ENCODE results near the gene TCOF1.
A peak's percentile ranks its signal among the peaks of the same experiment; 100 is the strongest.

Gene TCOF1

DNA sequence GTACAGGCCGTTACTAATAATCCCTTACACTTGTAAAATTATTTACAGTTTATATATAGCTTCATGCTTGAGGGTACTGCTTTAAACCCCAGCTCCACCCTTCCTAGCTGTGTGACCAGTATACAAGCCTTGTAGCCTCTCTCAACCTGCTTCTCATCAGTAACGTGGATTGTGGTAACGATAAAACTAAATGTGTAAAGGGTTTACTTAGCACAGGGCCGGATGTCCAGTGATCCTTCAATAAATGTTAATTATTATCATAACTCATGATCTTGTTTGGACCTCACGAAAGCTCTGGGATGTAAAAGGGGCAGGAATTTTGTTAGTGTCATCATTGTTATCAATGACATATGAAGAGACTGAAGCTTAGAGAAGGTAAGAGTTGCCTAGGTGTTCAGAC, 47.3 kb upstream of the TCOF1 start:
- no peaks in the 10 kb centered on the region for H3K79me2 ChIP-seq (ENCODE audit: insufficient read depth, low read depth)
- H3K27ac ChIP-seq, result no peak overlapping the region
- no peaks in the 10 kb centered on the region for H4K20me1 ChIP-seq (ENCODE audit: insufficient read depth)
- no peaks in the 10 kb centered on the region for H3K36me3 ChIP-seq (ENCODE audit: insufficient read depth)
- H3K4me2 ChIP-seq, result no peak overlapping the region
- H3K4me1 ChIP-seq (ENCODE audit: low read depth, poor library complexity, severe bottlenecking), result peaks cover 24% of the 10 kb centered on the region
- no peak overlapping the region for H3K4me3 ChIP-seq (IDR thresholded peaks at IDR 0.05; ENCODE audit: insufficient read depth, low read depth, low read length)
- TF ChIP-seq CTCF (conservative IDR thresholded peaks at IDR 0.05; ENCODE audit: low read depth, low read length), result no peak
- no peaks in the 10 kb centered on the region for H3K27me3 ChIP-seq (ENCODE audit: insufficient read depth, low read depth)
- no peak overlapping the region for H3K9ac ChIP-seq
- H2AFZ ChIP-seq (ENCODE audit: low read depth), result no peak overlapping the region

- H3K4me1 ChIP-seq (ENCODE audit: low read depth, poor library complexity, severe bottlenecking), result peaks cover 18% of the 10 kb centered on the region
- no peaks in the 10 kb centered on the region for H3K79me2 ChIP-seq (ENCODE audit: insufficient read depth, low read depth)
- H3K9ac ChIP-seq, result no peak overlapping the region
Observed at GRCh38 chr5:150311015-150311692, 46.3 kb upstream of the TCOF1 start.

DNA sequence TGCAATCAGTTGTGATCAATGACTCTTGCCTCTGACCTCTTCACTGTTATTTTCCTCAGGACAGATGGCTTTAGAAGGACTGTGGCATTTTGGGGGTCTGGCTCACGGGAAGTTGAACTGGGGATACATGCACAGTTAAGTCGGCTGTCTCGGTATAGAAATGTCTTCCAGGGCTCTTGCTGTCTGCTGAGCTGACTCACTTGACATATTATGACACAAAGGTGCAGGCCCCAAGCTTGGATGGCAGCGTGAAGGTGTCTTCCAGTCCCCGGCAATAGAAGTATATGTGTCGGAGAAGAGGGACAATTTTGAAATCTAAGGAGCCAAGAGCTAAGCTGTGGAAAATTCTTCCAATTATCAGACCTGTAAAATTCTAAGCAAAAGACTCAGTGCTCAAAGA, 45.0 kb upstream of the TCOF1 start:
- Histone ChIP-seq H2AFZ (ENCODE audit: low read depth) (no peak overlapping the region), H3K79me2 (ENCODE audit: insufficient read depth, low read depth) (no peaks in the 10 kb centered on the region), H3K36me3 (ENCODE audit: insufficient read depth) (no peaks in the 10 kb centered on the region), H3K27me3 (ENCODE audit: insufficient read depth, low read depth) (no peaks in the 10 kb centered on the region), H3K4me3 (IDR thresholded peaks at IDR 0.05; ENCODE audit: insufficient read depth, low read depth, low read length) (no peak overlapping the region), H3K27ac (no peak overlapping the region), H3K4me1 (ENCODE audit: low read depth, poor library complexity, severe bottlenecking) (peaks cover 18% of the 10 kb centered on the region), H4K20me1 (ENCODE audit: insufficient read depth) (no peaks in the 10 kb centered on the region), H3K4me2 (no peak overlapping the region), H3K9ac (no peak overlapping the region)
- TF ChIP-seq CTCF (conservative IDR thresholded peaks at IDR 0.05; ENCODE audit: low read depth, low read length), result no peak

More at GRCh38 chr5:150311015-150311692, 46.3 kb upstream of the TCOF1 start:
- TF ChIP-seq CTCF (conservative IDR thresholded peaks at IDR 0.05; ENCODE audit: low read depth, low read length), result no peak
- no peaks in the 10 kb centered on the region for H3K36me3 ChIP-seq (ENCODE audit: insufficient read depth)
- no peaks in the 10 kb centered on the region for H4K20me1 ChIP-seq (ENCODE audit: insufficient read depth)
- no peak overlapping the region for H3K4me3 ChIP-seq (IDR thresholded peaks at IDR 0.05; ENCODE audit: insufficient read depth, low read depth, low read length)
- no peaks in the 10 kb centered on the region for H3K27me3 ChIP-seq (ENCODE audit: insufficient read depth, low read depth)
- no peak overlapping the region for H3K4me2 ChIP-seq
- no peak overlapping the region for H2AFZ ChIP-seq (ENCODE audit: low read depth)
- no peak overlapping the region for H3K27ac ChIP-seq

GRCh38 chr5:150313501-150313900, 44.0 kb upstream of the TCOF1 start:
- Histone ChIP-seq H2AFZ (ENCODE audit: low read depth) (no peak overlapping the region), H3K27me3 (ENCODE audit: insufficient read depth, low read depth) (no peaks in the 10 kb centered on the region)
- no peak for TF ChIP-seq CTCF (conservative IDR thresholded peaks at IDR 0.05; ENCODE audit: low read depth, low read length)

More at GRCh38 chr5:150313501-150313900, 44.0 kb upstream of the TCOF1 start:
- Histone ChIP-seq H3K4me3 (IDR thresholded peaks at IDR 0.05; ENCODE audit: insufficient read depth, low read depth, low read length) (no peak overlapping the region), H4K20me1 (ENCODE audit: insufficient read depth) (no peaks in the 10 kb centered on the region), H3K4me2 (peak overlapping the region; percentile 57), H3K79me2 (ENCODE audit: insufficient read depth, low read depth) (no peaks in the 10 kb centered on the region), H3K9ac (no peak overlapping the region), H3K27ac (peak overlapping the region; percentile 48; the same call in 1 of the 2 replicates), H3K36me3 (ENCODE audit: insufficient read depth) (no peaks in the 10 kb centered on the region), H3K4me1 (ENCODE audit: low read depth, poor library complexity, severe bottlenecking) (peaks cover 23% of the 10 kb centered on the region)

Measured in KMS-11 (cell line).